Omental fat pad (tissue), 4 donors: ENCODE measurements around the gene PAFAH2. TPM values are rescaled to one million over a fixed set of nuclear protein-coding genes. Genes with fewer than 3 reads are reported as not detected.

Experiments
- ATAC-seq: fragments of 150-250 bp; one replicate; pipeline ENCODE4 v1.9.1; 2016; ENCODE audit warnings: mild to moderate bottlenecking, moderate library complexity; ENCODE audit not compliant: low FRiP score
- DNase-seq: peaks from one replicate; pipeline ENCODE4 v3.0.0-alpha.2; 2019; ENCODE audit warnings: low spot score
- CTCF ChIP-seq, 3 donors: fragments of 450-650 bp; IDR thresholded peaks; one replicate each; pipeline ENCODE4 v1.5.1; 2016 to 2017; ENCODE audit warnings: antibody characterized with exemption in 3 of 3, mild to moderate bottlenecking in 3 of 3, moderate library complexity in 2 of 3
- total RNA-seq, 4 donors: library from RNA; depleted of rRNA; stranded (reverse); fragments of >200 nt; gene quantifications; one replicate each; pipeline ENCODE4 v1.1.0, GENCODE V29; 2016

Gene PAFAH2
- total RNA-seq, 4 donors from 2014 or later = 5.3 to 9.8 (median 8.2) TPM

- TF ChIP-seq CTCF (IDR thresholded peaks at IDR 0.05) = no peak
- ATAC-seq (no peak), DNase-seq (no peak)
These were observed 45.9 kb upstream of the PAFAH2 start for GRCh38 chr1:26043765-26044164.

GRCh38 chr1:26041978-26042377 lies 44.1 kb upstream of the PAFAH2 start:
- DNase-seq = no peak
- TF ChIP-seq CTCF (IDR thresholded peaks at IDR 0.05) = no peak
- no peak for ATAC-seq

- DNase-seq (no peak), ATAC-seq (no peak)
- TF ChIP-seq CTCF (IDR thresholded peaks at IDR 0.05) = no peak
These were observed 43.5 kb upstream of the PAFAH2 start for GRCh38 chr1:26041401-26041800.

GRCh38 chr1:26038904-26039303 lies 41.0 kb upstream of the PAFAH2 start:
- no peak for DNase-seq
- ATAC-seq = no peak
- TF ChIP-seq CTCF (IDR thresholded peaks at IDR 0.05) = no peak

GRCh38 chr1:26038477-26038876 lies 40.6 kb upstream of the PAFAH2 start:
- no peak for TF ChIP-seq CTCF (IDR thresholded peaks at IDR 0.05)
- ATAC-seq = no peak
- no peak for DNase-seq

GRCh38 chr1:26037904-26038303 lies 40.0 kb upstream of the PAFAH2 start:
- TF ChIP-seq CTCF (IDR thresholded peaks at IDR 0.05) = no peak
- ATAC-seq (no peak), DNase-seq (no peak)

- DNase-seq = no peak
- no peak for ATAC-seq
- no peak for TF ChIP-seq CTCF (IDR thresholded peaks at IDR 0.05)
These were observed 39.0 kb upstream of the PAFAH2 start for GRCh38 chr1:26036756-26037281.
